PC-9 (cell line): ENCODE results near the gene ALK. TPM values are rescaled to one million over a fixed set of nuclear protein-coding genes. Genes with fewer than 3 reads are reported as not detected.

ENCODE experiments used
- BruUV-seq: library from RNA; stranded (reverse); fragments of 400-500 nt; replicated peaks from 2 replicates; lab custom pipeline; 2021; lab: Mats Ljungman, UMichigan
- CTCF ChIA-PET: fragments of 300-600 bp; sonication (Branson Sonifier 250); formaldehyde crosslinking; loops from one replicate; lab custom pipeline; 2022; ENCODE audit warnings: antibody characterized with exemption; lab: Charles Lee
- POLR2A ChIA-PET: fragments of 300-600 bp; sonication (Branson Sonifier 250); formaldehyde crosslinking; loops from one replicate; lab custom pipeline; 2022; ENCODE audit warnings: antibody characterized with exemption; ENCODE audit not compliant: unreplicated experiment; lab: Charles Lee
- DNase-seq, 2 experiments: peaks; one replicate each; pipeline versions ENCODE4 v3.0.0 to v3.0.0-alpha.2; 2015 to 2022; ENCODE audit warnings: mixed read lengths in 1 of 2
- H2AFZ ChIP-seq: fragments of 200-600 bp; sonication (generic); 2 replicates; pipeline ENCODE4 v1.8.1; 2017; ENCODE audit warnings: antibody characterized with exemption
- H3F3A ChIP-seq: fragments of 200-600 bp; sonication (generic); 2 replicates; pipeline ENCODE4 v1.8.1; 2017; ENCODE audit warnings: antibody characterized with exemption, mild to moderate bottlenecking, low read depth; ENCODE audit not compliant: insufficient read depth
- H3K27ac ChIP-seq: fragments of 200-600 bp; sonication (generic); 2 replicates; pipeline ENCODE4 v1.6.1; 2016; ENCODE audit warnings: mixed run types
- H3K27me3 ChIP-seq: fragments of 200-600 bp; sonication (generic); 2 replicates; pipeline ENCODE4 v1.6.1; 2016; ENCODE audit warnings: low read depth, mixed run types; ENCODE audit not compliant: insufficient read depth
- H3K36me3 ChIP-seq: fragments of 200-600 bp; sonication (generic); 2 replicates; pipeline ENCODE4 v1.6.1; 2016; ENCODE audit warnings: low read depth, mixed run types
- H3K4me1 ChIP-seq: fragments of 200-600 bp; sonication (generic); replicated peaks from 2 replicates; pipeline ENCODE4 v1.6.1; 2016; ENCODE audit warnings: mixed run types; ENCODE audit not compliant: insufficient read depth
- H3K4me2 ChIP-seq: fragments of 200-600 bp; sonication (generic); 2 replicates; pipeline ENCODE4 v1.6.1; 2017; ENCODE audit warnings: mixed run types
- H3K4me3 ChIP-seq: fragments of 200-600 bp; sonication (generic); 2 replicates; pipeline ENCODE4 v1.6.1; 2016; ENCODE audit warnings: mixed run types
- H3K79me2 ChIP-seq: fragments of 200-600 bp; sonication (generic); 2 replicates; pipeline ENCODE4 v1.6.1; 2017; ENCODE audit warnings: low read depth, mixed run types
- H3K9me2 ChIP-seq: fragments of 200-600 bp; sonication (generic); 2 replicates; pipeline ENCODE4 v1.8.1; 2017; ENCODE audit warnings: mild to moderate bottlenecking; ENCODE audit not compliant: insufficient read depth
- H3K9me3 ChIP-seq: fragments of 200-600 bp; sonication (generic); 2 replicates; pipeline ENCODE4 v1.8.1; 2016; ENCODE audit warnings: low read depth; ENCODE audit not compliant: insufficient read depth
- H4K20me1 ChIP-seq: fragments of 200-600 bp; sonication (generic); 2 replicates; pipeline ENCODE4 v1.8.1; 2017; ENCODE audit not compliant: insufficient read depth
- CTCF ChIP-seq: fragments of 200-600 bp; sonication (generic); conservative IDR thresholded peaks from 2 replicates; pipeline ENCODE4 v1.6.1; 2017; ENCODE audit warnings: mixed run types, antibody characterized with exemption, mild to moderate bottlenecking, moderate library complexity
- EZH2 ChIP-seq: fragments of 200-600 bp; sonication (generic); IDR thresholded peaks from 2 replicates; pipeline ENCODE4 v1.8.0; 2017; ENCODE audit warnings: antibody characterized with exemption, low read depth
- intact Hi-C: fragments of 100-400 bp; cut with micrococcal nuclease; formaldehyde crosslinking; loops from one replicate; pipeline ENCODE4 v1.10.0; 2022; ENCODE audit not compliant: unreplicated experiment
- total RNA-seq: library from RNA; stranded (reverse); gene quantifications from 2 replicates; pipeline ENCODE4 v1.2.3, GENCODE V29; 2021

The ALK gene
- total RNA-seq, 1 experiment from 2014 or later = not detected

- Histone ChIP-seq H3K4me1 (no peaks in the 10 kb centered on the region), H3K4me3 (no peak overlapping the region), H2AFZ (no peak overlapping the region), H3K9me3 (no peaks in the 10 kb centered on the region), H3F3A (no peaks in the 10 kb centered on the region), H3K27me3 (peaks cover 81% of the 10 kb centered on the region), H3K79me2 (no peaks in the 10 kb centered on the region), H3K27ac (no peak overlapping the region), H3K36me3 (no peaks in the 10 kb centered on the region), H3K9me2 (no peaks in the 10 kb centered on the region; the same call in 1 of the 2 replicates), H4K20me1 (no peaks in the 10 kb centered on the region), H3K4me2 (no peak overlapping the region)
- no peak for DNase-seq
- CTCF ChIA-PET = no interaction called here
- intact Hi-C loops = no loop called here
- no peak for TF ChIP-seq CTCF
- no peak for TF ChIP-seq EZH2
- BruUV-seq = no TSS peak
- POLR2A ChIA-PET = no interaction called here
These were observed 551.2 kb downstream of the ALK start for GRCh38 chr2:29370173-29370572.

- peaks cover 90% of the 10 kb centered on the region for H3K27me3 ChIP-seq
- ChIA-PET CTCF (no interaction called here), POLR2A (no interaction called here)
- H3K9me3 ChIP-seq = no peaks in the 10 kb centered on the region
- H3K4me3 ChIP-seq = no peak overlapping the region
- no TSS peak for BruUV-seq
- TF ChIP-seq EZH2 (no peak), CTCF (no peak)
- H3K4me2 ChIP-seq = no peak overlapping the region
- H3K27ac ChIP-seq = no peak overlapping the region
- no peak overlapping the region for H2AFZ ChIP-seq
- no peak for DNase-seq
- H3K4me1 ChIP-seq = no peaks in the 10 kb centered on the region
- no peaks in the 10 kb centered on the region for H3K36me3 ChIP-seq
- no peaks in the 10 kb centered on the region; the same call in 1 of the 2 replicates for H3K9me2 ChIP-seq
- H4K20me1 ChIP-seq = no peaks in the 10 kb centered on the region
- H3F3A ChIP-seq = no peaks in the 10 kb centered on the region
- intact Hi-C loops = no loop called here
- no peaks in the 10 kb centered on the region for H3K79me2 ChIP-seq
These were observed 552.7 kb downstream of the ALK start for GRCh38 chr2:29368659-29369040.

GRCh38 chr2:29367986-29368658 is 553.3 kb downstream of the ALK start:
- no peaks in the 10 kb centered on the region for H4K20me1 ChIP-seq
- no peaks in the 10 kb centered on the region; the same call in 1 of the 2 replicates for H3K9me2 ChIP-seq
- H3K36me3 ChIP-seq = no peaks in the 10 kb centered on the region
- H3K4me2 ChIP-seq = no peak overlapping the region
- no peaks in the 10 kb centered on the region for H3K4me1 ChIP-seq
- DNase-seq = peak in 1 of 2 experiments; percentile 40
- H3K27me3 ChIP-seq = peaks cover 89% of the 10 kb centered on the region
- H3K79me2 ChIP-seq = no peaks in the 10 kb centered on the region
- no peaks in the 10 kb centered on the region for H3F3A ChIP-seq
- no peak overlapping the region for H3K27ac ChIP-seq
- no peaks in the 10 kb centered on the region for H3K9me3 ChIP-seq
- H3K4me3 ChIP-seq = no peak overlapping the region
- no TSS peak for BruUV-seq
- H2AFZ ChIP-seq = no peak overlapping the region
- no peak for TF ChIP-seq EZH2
- TF ChIP-seq CTCF = no peak
- intact Hi-C loops = no loop called here
- POLR2A ChIA-PET = no interaction called here
- CTCF ChIA-PET = no interaction called here
